ENCODE measurements around the gene ZIC4.

DNA sequence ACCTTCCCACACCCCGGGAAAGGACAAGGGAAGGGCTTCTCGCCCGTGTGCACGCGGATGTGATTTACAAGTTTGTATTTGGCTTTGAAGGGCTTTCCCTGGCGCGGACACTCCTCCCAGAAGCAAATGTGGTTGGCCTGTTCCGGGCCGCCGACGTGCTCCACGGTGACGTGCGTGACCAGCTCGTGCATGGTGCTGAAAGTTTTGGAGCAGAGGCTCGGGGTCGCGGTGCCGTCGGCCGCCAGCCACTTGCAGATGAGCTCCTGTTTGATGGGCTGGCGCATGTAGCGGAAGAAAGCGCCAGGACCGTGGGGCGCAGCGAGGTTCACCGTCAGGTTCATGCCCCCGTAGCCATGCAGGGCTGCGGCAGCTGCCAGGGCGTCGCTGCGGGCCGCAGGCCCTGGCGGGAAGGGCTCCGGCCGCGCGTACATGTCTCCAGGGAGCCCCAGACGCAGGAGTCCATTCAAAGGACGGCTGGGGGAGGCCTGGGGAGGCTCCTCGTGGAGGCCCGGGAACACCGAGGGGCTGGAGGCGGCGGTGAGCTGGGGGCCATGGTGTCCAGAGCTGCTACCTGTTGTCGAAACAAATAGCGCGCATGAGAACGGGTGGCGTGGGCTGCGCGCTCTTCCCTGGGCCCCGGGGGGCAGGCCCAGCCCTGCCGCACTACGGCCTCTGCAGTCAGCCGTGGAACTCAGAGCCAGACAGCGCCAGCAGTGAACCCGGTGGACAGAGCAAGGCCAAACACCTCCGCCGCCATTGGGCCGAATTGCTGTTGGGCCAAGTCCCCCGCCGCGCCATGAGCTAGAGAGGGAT, 10.2 kb downstream of the ZIC4 start:
- TF ChIP-seq EP300 (IDR thresholded peaks at IDR 0.05), result no peak
- TF ChIP-seq, protein P1, sequence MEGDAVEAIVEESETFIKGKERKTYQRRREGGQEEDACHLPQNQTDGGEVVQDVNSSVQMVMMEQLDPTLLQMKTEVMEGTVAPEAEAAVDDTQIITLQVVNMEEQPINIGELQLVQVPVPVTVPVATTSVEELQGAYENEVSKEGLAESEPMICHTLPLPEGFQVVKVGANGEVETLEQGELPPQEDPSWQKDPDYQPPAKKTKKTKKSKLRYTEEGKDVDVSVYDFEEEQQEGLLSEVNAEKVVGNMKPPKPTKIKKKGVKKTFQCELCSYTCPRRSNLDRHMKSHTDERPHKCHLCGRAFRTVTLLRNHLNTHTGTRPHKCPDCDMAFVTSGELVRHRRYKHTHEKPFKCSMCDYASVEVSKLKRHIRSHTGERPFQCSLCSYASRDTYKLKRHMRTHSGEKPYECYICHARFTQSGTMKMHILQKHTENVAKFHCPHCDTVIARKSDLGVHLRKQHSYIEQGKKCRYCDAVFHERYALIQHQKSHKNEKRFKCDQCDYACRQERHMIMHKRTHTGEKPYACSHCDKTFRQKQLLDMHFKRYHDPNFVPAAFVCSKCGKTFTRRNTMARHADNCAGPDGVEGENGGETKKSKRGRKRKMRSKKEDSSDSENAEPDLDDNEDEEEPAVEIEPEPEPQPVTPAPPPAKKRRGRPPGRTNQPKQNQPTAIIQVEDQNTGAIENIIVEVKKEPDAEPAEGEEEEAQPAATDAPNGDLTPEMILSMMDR (IDR thresholded peaks at IDR 0.05), result no peak
- no peak for TF ChIP-seq POLR2A (IDR thresholded peaks at IDR 0.05)

Data from tibial nerve (tissue), 4 donors.